Panc1 (cell line): ENCODE data around the gene HSP90AB1.

ENCODE experiments used
- SIN3A ChIP-seq: IDR thresholded peaks from 2 replicates; pipeline ENCODE4 v1.6.1; 2012; ENCODE audit warnings: low read depth, mild to moderate bottlenecking, low read length, moderate library complexity, borderline replicate concordance; ENCODE audit not compliant: insufficient read depth
- TF ChIP-seq, protein P1 (sequence below): fragments of 450-650 bp; IDR thresholded peaks from 2 replicates; pipeline ENCODE4 v1.5.1; 2017; ENCODE audit warnings: mild to moderate bottlenecking

DNA sequence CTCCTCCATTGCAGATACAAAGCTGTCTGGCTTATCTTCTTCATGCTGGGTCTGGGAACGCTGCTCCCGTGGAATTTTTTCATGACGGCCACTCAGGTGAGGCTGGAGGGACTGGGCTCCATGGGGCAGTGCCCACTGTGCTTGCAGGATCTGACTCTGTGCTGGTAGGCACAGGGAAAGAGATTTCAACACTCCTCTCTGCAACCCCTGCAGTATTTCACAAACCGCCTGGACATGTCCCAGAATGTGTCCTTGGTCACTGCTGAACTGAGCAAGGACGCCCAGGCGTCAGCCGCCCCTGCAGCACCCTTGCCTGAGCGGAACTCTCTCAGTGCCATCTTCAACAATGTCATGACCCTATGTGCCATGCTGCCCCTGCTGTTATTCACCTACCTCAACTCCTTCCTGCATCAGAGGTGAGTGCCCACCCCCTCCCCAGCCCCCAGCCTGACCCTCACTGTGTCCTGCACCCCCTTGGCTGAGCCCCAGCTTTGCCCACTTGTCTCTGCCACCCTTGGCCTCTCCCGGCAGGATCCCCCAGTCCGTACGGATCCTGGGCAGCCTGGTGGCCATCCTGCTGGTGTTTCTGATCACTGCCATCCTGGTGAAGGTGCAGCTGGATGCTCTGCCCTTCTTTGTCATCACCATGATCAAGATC lies 17.4 kb upstream of the HSP90AB1 start:
- TF ChIP-seq, protein P1, sequence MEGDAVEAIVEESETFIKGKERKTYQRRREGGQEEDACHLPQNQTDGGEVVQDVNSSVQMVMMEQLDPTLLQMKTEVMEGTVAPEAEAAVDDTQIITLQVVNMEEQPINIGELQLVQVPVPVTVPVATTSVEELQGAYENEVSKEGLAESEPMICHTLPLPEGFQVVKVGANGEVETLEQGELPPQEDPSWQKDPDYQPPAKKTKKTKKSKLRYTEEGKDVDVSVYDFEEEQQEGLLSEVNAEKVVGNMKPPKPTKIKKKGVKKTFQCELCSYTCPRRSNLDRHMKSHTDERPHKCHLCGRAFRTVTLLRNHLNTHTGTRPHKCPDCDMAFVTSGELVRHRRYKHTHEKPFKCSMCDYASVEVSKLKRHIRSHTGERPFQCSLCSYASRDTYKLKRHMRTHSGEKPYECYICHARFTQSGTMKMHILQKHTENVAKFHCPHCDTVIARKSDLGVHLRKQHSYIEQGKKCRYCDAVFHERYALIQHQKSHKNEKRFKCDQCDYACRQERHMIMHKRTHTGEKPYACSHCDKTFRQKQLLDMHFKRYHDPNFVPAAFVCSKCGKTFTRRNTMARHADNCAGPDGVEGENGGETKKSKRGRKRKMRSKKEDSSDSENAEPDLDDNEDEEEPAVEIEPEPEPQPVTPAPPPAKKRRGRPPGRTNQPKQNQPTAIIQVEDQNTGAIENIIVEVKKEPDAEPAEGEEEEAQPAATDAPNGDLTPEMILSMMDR: no peak
- TF ChIP-seq SIN3A: no peak
